Measurements from ENCODE around the gene SART1. TPM values are rescaled to one million over a fixed set of nuclear protein-coding genes. Genes with fewer than 3 reads are reported as not detected.

The SART1 gene
- total RNA-seq, 1 donor from 2014 or later, result 64.7 TPM

DNA sequence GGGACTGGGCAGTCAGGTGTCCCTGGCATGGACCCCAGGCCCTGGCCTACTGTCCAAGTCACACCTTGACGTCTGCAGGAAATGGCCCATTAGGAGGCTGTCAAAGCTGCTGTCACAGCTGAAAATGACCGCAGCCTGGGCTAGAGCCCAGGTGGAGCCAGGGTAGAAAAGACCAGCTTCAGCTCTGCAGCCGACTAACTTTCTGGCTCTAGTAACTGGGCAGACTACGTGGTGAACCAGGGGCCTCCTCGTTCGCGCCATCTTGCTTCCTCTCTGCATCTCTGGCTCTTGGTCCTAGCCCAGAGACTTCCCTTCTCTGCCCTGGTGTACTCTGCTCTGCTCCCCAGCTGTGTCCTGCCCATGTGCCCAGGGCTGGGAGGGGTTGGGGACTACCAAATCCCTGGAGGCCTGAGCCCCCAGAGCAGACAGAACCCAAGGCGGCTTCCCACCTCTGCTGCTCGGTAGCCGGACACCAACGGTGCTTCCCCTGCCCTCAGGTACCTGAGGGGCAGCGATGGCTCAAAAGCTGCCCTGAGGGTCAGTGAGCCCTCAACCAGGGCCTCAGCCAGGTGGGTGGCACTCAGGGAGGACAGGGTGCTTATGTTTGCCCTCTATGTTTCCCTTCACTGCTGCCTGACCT lies 19.7 kb downstream of the SART1 start:
- Mint-ChIP-seq H3K4me3 (no peak overlapping the region), H3K27ac (ENCODE audit: unreplicated experiment) (no peak overlapping the region), H3K9me3 (no peaks in the 10 kb centered on the region), H3K4me1 (no peaks in the 10 kb centered on the region), H3K27me3 (ENCODE audit: low read depth) (no peaks in the 10 kb centered on the region), H3K36me3 (ENCODE audit: low read depth) (peaks cover 3% of the 10 kb centered on the region)
- DNase-seq (ENCODE audit: low read depth, low spot score), result no peak
- TF ChIP-seq, protein P1, sequence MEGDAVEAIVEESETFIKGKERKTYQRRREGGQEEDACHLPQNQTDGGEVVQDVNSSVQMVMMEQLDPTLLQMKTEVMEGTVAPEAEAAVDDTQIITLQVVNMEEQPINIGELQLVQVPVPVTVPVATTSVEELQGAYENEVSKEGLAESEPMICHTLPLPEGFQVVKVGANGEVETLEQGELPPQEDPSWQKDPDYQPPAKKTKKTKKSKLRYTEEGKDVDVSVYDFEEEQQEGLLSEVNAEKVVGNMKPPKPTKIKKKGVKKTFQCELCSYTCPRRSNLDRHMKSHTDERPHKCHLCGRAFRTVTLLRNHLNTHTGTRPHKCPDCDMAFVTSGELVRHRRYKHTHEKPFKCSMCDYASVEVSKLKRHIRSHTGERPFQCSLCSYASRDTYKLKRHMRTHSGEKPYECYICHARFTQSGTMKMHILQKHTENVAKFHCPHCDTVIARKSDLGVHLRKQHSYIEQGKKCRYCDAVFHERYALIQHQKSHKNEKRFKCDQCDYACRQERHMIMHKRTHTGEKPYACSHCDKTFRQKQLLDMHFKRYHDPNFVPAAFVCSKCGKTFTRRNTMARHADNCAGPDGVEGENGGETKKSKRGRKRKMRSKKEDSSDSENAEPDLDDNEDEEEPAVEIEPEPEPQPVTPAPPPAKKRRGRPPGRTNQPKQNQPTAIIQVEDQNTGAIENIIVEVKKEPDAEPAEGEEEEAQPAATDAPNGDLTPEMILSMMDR (conservative IDR thresholded peaks at IDR 0.05), result no peak

DNA sequence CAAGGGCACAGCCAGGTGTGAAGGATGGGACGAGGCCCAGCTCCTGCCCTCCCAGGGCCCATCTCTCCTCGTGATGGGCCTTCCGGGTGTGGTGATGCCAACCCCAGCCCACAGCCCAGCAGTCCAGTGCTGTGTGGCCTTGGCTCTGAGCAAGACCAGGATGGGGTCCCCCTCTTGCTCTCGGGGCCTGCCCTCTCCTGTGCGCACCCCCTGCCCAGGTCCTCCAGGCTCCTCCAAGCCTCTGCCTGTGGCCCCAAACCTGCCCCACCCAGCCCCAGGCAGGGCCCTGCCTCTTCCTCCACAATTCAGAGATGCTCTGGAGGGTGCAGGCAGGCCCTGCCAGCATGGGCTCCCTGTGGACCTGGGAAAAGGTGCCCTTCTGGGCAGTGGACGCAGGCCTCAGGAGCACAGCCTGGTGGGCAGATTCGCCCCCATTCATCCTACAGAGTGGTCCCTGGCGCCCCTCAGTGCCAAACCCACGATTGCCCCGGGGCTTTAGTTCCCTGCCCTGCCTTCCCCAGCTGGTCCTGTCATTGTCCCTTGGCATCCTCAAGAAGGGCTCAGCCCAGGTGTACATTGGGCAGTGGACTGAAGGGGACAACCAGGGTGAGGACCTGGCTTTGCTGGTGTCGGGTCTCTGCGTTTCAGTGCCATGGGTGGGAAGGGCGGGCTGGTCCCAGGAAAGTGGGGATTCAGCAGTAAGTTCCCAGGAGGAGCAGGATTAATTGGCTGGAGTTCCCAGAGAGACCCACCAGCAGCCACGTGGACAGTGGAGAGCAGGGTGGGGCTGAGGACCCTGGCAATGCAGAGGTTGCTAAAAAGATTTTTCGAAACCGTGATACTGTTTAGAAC lies 20.7 kb downstream of the SART1 start:
- Mint-ChIP-seq H3K4me1 (no peaks in the 10 kb centered on the region), H3K9me3 (no peaks in the 10 kb centered on the region), H3K4me3 (no peak overlapping the region), H3K27me3 (ENCODE audit: low read depth) (no peaks in the 10 kb centered on the region), H3K27ac (ENCODE audit: unreplicated experiment) (no peak overlapping the region), H3K36me3 (ENCODE audit: low read depth) (peaks cover 3% of the 10 kb centered on the region)
- DNase-seq (ENCODE audit: low read depth, low spot score), result no peak
- TF ChIP-seq, protein P1 (conservative IDR thresholded peaks at IDR 0.05), result no peak

DNA sequence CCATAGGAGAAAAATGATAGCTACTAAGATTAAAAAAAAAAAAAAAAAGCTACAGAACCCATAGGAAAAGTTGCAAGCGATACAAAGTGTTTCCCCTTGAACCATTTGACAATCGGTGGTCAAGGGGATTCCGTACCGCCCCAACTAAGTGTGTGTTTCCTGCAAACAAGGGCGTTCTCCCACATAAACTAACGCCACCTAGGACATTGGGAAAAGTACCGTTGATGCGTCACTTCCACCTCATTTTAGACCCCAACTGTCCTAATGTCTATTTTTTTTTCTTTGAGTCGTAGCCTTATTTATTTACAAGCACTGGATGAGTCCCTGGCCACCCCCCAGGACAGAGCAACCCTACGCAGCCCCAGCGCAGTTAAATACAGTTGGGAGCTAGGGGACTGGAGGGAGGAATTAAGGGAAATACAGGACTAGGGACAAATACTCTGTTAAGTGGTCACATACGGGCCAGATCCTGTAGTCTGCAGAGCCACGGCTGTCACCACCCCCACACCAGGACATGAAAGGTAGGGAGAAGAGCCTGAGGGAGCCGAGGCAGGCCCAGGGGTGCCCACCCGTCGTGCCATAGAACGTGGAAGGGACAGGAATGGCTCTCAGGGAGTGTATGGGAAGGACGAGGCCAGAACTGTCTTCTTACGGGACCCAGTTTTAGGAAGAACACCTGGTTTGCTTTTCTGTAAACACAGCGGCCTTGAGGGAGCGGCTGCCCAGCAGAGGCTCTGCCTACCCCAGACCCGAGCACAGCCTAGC lies 21.5 kb downstream of the SART1 start:
- Mint-ChIP-seq H3K36me3 (ENCODE audit: low read depth) (peaks cover 3% of the 10 kb centered on the region), H3K4me1 (no peaks in the 10 kb centered on the region), H3K27ac (ENCODE audit: unreplicated experiment) (no peak overlapping the region), H3K9me3 (no peaks in the 10 kb centered on the region), H3K4me3 (no peak overlapping the region), H3K27me3 (ENCODE audit: low read depth) (no peaks in the 10 kb centered on the region)
- no peak for DNase-seq (ENCODE audit: low read depth, low spot score)
- TF ChIP-seq, protein P1 (conservative IDR thresholded peaks at IDR 0.05), result no peak

DNA sequence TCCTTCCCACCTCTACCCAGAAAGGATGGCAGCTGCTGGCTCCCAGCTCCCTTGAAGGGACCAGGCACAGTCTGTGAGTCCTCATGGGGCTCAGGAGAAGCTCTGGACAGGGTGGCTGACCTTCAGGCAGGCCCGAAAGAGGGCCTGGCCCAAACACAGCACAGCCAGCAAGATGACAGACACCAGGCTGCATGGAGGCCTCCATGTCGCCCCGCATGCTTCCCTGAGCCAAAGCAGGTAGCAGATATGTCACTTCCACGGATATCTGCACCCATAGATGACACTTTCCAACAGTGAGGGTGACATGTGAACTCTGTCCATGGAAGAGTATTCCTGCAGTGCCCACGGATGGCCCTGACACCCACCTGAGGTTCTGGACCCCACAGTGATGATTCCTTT lies 22.1 kb downstream of the SART1 start:
- H3K36me3 Mint-ChIP-seq (ENCODE audit: low read depth), result peaks cover 3% of the 10 kb centered on the region
- H3K4me1 Mint-ChIP-seq, result no peaks in the 10 kb centered on the region
- DNase-seq (ENCODE audit: low read depth, low spot score), result no peak
- H3K27ac Mint-ChIP-seq (ENCODE audit: unreplicated experiment), result no peak overlapping the region
- H3K9me3 Mint-ChIP-seq, result no peaks in the 10 kb centered on the region
- H3K4me3 Mint-ChIP-seq, result no peak overlapping the region
- no peaks in the 10 kb centered on the region for H3K27me3 Mint-ChIP-seq (ENCODE audit: low read depth)
- TF ChIP-seq, protein P1 (conservative IDR thresholded peaks at IDR 0.05), result no peak

DNA sequence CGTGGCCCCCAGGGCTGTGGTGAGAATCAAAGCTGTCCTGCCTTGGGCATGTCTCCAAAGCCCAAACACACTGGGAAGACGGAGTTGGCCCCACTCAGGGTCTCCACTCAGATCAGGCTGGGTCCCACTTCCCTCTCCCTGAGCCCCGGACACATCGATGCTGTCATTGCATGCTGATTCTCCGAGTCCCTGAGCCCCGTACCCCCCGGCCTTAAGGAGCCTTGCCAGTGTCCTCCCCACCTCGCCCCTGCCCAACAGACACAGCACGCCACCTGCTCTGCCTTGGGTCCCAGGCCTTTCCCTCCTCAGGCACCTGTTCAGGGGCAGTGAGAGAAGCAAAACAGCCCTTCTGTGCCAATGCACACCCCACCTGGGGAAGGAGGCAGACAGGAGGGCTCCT lies 25.8 kb downstream of the SART1 start:
- H3K36me3 Mint-ChIP-seq (ENCODE audit: low read depth), result no peaks in the 10 kb centered on the region
- no peak overlapping the region for H3K4me3 Mint-ChIP-seq
- H3K27ac Mint-ChIP-seq (ENCODE audit: unreplicated experiment), result no peak overlapping the region
- peaks cover 6% of the 10 kb centered on the region for H3K4me1 Mint-ChIP-seq
- no peaks in the 10 kb centered on the region for H3K9me3 Mint-ChIP-seq
- H3K27me3 Mint-ChIP-seq (ENCODE audit: low read depth), result no peaks in the 10 kb centered on the region
- no peak for DNase-seq (ENCODE audit: low read depth, low spot score)
- TF ChIP-seq, protein P1 (conservative IDR thresholded peaks at IDR 0.05), result no peak

All from neural crest cell (in vitro differentiated cells).